A549 (cell line): Measurements from ENCODE around the gene GSAP. TPM values are rescaled to one million over a fixed set of nuclear protein-coding genes. Genes with fewer than 3 reads are reported as not detected.

Experiments
- ATAC-seq, 2 experiments: fragments of 200-7000 bp in 1 of 2; fragments of >200 bp in 1 of 2; cut with Nextera tagmentation in 1 of 2; cut with Tn5 transposase in 1 of 2; 3 replicates each; pipeline versions ENCODE4 v1.8.0 to v1.9.1; 2018 to 2020; ENCODE audit warnings: mild to moderate bottlenecking in 1 of 2, moderate library complexity in 1 of 2
- CTCF ChIA-PET: fragments of 300-600 bp; sonication (Branson Sonifier 250); formaldehyde crosslinking; extraction: SDS; loops from one replicate; lab custom pipeline; 2021; ENCODE audit warnings: antibody characterized with exemption, inconsistent platforms; lab: Yijun Ruan, JAX
- POLR2A ChIA-PET: fragments of 350-600 bp; formaldehyde crosslinking; extraction: SDS; loops from one replicate; lab custom pipeline; 2021; ENCODE audit warnings: antibody characterized with exemption, inconsistent platforms; lab: Yijun Ruan, JAX
- DNase-seq, 2 experiments: peaks; one replicate each; pipeline versions ENCODE4 v3.0.0 to v3.0.0-alpha.2; 2011 to 2016; ENCODE audit warnings: low read depth in 1 of 2, low spot score in 1 of 2
- FAIRE-seq: peaks from 2 replicates; lab custom pipeline; 2011; peaks lifted over from hg19 to GRCh38; lab: Jason Lieb, UNC
- H3K27ac ChIP-seq, 2 experiments: fragments of >200 bp; sonication (Bioruptor Twin); formaldehyde crosslinking; 3 replicates each; pipeline ENCODE4 v1.5.1; 2016 to 2017
- H3K4me1 ChIP-seq: fragments of >200 bp; sonication (Bioruptor Twin); formaldehyde crosslinking; 3 replicates; pipeline ENCODE4 v1.6.1; 2016
- H3K4me2 ChIP-seq: fragments of >200 bp; sonication (Bioruptor Twin); formaldehyde crosslinking; 3 replicates; pipeline ENCODE4 v1.6.1; 2016
- H3K4me3 ChIP-seq: fragments of >200 bp; sonication (Bioruptor Twin); formaldehyde crosslinking; 3 replicates; pipeline ENCODE4 v1.5.1; 2016
- H3K9me3 ChIP-seq: fragments of >200 bp; sonication (Bioruptor Twin); formaldehyde crosslinking; 3 replicates; pipeline ENCODE4 v1.6.1; 2016
- CBX2 ChIP-seq: fragments of 200-600 bp; sonication (generic); IDR thresholded peaks from 2 replicates; pipeline ENCODE4 v1.6.1; 2016; ENCODE audit warnings: low read depth, mild to moderate bottlenecking, borderline replicate concordance
- CHD4 ChIP-seq: fragments of 200-600 bp; sonication (generic); IDR thresholded peaks from 2 replicates; pipeline ENCODE4 v1.6.1; 2016; ENCODE audit warnings: antibody characterized with exemption, mild to moderate bottlenecking, borderline replicate concordance
- EHF ChIP-seq: fragments of 250-450 bp; sonication (Bioruptor Pico); IDR thresholded peaks from 2 replicates; pipeline ENCODE4 v1.5.0; 2020; ENCODE audit warnings: mild to moderate bottlenecking
- EHMT2 ChIP-seq: fragments of 200-600 bp; sonication (generic); IDR thresholded peaks from 2 replicates; pipeline ENCODE4 v1.6.1; 2016; ENCODE audit warnings: antibody characterized with exemption, low read depth, mild to moderate bottlenecking, moderate library complexity
- EP300 ChIP-seq, 2 experiments: fragments of >200 bp; sonication (Bioruptor Twin); formaldehyde crosslinking; IDR thresholded peaks; 2 replicates in 1 of 2; 3 replicates in 1 of 2; pipeline ENCODE4 v1.6.1; 2016 to 2017
- ESRRA ChIP-seq: fragments of 150-350 bp; IDR thresholded peaks from 2 replicates; pipeline ENCODE4 v1.6.1; 2014; ENCODE audit warnings: mild to moderate bottlenecking, low read length, borderline replicate concordance
- FOSL2 ChIP-seq, 2 experiments: fragments of 450-650 bp in 1 of 2; fragments of >200 bp in 1 of 2; sonication (Bioruptor Twin) in 1 of 2; formaldehyde crosslinking; IDR thresholded peaks; 2 replicates each; pipeline versions ENCODE4 v1.5.0 to v1.6.1; 2016 to 2020; ENCODE audit warnings: mild to moderate bottlenecking in 1 of 2, moderate library complexity in 1 of 2
- FOXS1 ChIP-seq: fragments of 250-450 bp; sonication (Bioruptor Pico); IDR thresholded peaks from 2 replicates; pipeline ENCODE4 v1.5.0; 2020; ENCODE audit warnings: mild to moderate bottlenecking, moderate library complexity
- GATA3 ChIP-seq: IDR thresholded peaks from 2 replicates; pipeline ENCODE4 v1.6.1; 2012; ENCODE audit warnings: borderline replicate concordance
- HDAC2 ChIP-seq: fragments of 200-600 bp; sonication (generic); IDR thresholded peaks from 2 replicates; pipeline ENCODE4 v1.6.1; 2016
- HEYL ChIP-seq: fragments of 250-450 bp; sonication (Bioruptor Pico); IDR thresholded peaks from 2 replicates; pipeline ENCODE4 v1.8.0; 2021; ENCODE audit warnings: mild to moderate bottlenecking, moderate library complexity
- HOXB13 ChIP-seq: fragments of 250-450 bp; sonication (Bioruptor Pico); IDR thresholded peaks from 2 replicates; pipeline ENCODE4 v1.5.0; 2020; ENCODE audit warnings: low read depth, mild to moderate bottlenecking, moderate library complexity
- HOXB5 ChIP-seq: fragments of 250-450 bp; sonication (Bioruptor Pico); IDR thresholded peaks from 2 replicates; pipeline ENCODE4 v1.5.0; 2020; ENCODE audit warnings: mild to moderate bottlenecking, moderate library complexity
- JUN ChIP-seq, 2 experiments: fragments of >200 bp; sonication (Bioruptor Twin); formaldehyde crosslinking; IDR thresholded peaks; 2 replicates in 1 of 2; 3 replicates in 1 of 2; pipeline ENCODE4 v1.6.1; 2016 to 2017
- JUNB ChIP-seq: fragments of >200 bp; sonication (Bioruptor Twin); formaldehyde crosslinking; IDR thresholded peaks from 2 replicates; pipeline ENCODE4 v1.6.1; 2016
- KDM1A ChIP-seq: fragments of 200-600 bp; sonication (generic); IDR thresholded peaks from 2 replicates; pipeline ENCODE4 v1.6.1; 2016; ENCODE audit warnings: low read depth, mild to moderate bottlenecking
- MAZ ChIP-seq: fragments of 150-350 bp; IDR thresholded peaks from 2 replicates; pipeline ENCODE4 v1.6.1; 2014; ENCODE audit warnings: antibody characterized with exemption, low read depth, low read length, borderline replicate concordance
- MYC ChIP-seq: IDR thresholded peaks from 2 replicates; pipeline ENCODE4 v1.6.1; 2012; ENCODE audit warnings: mild to moderate bottlenecking, inconsistent platforms, low read length, improper control_type of control experiment, borderline replicate concordance
- NFE2L2 ChIP-seq: fragments of 150-350 bp; conservative IDR thresholded peaks from 2 replicates; pipeline ENCODE4 v1.6.1; 2014; ENCODE audit warnings: low read length
- PHF8 ChIP-seq: fragments of 200-600 bp; sonication (generic); IDR thresholded peaks from 2 replicates; pipeline ENCODE4 v1.6.1; 2016; ENCODE audit warnings: low read depth, mild to moderate bottlenecking, antibody characterized with exemption, moderate library complexity, borderline replicate concordance
- RCOR1 ChIP-seq: fragments of 150-350 bp; IDR thresholded peaks from 2 replicates; pipeline ENCODE4 v1.6.1; 2014; ENCODE audit warnings: antibody characterized with exemption, low read length, low read depth
- RFX5 ChIP-seq: fragments of 450-650 bp; IDR thresholded peaks from 2 replicates; pipeline ENCODE4 v1.7.1; 2014; ENCODE audit warnings: antibody characterized with exemption, mild to moderate bottlenecking, moderate library complexity
- SREBF2 ChIP-seq: fragments of 450-650 bp; IDR thresholded peaks from 2 replicates; pipeline ENCODE4 v1.6.1; 2014; ENCODE audit warnings: mild to moderate bottlenecking, moderate library complexity
- ZC3H11A ChIP-seq: fragments of 450-650 bp; IDR thresholded peaks from 2 replicates; pipeline ENCODE4 v1.6.1; 2014; ENCODE audit warnings: antibody characterized with exemption, mild to moderate bottlenecking
- ZFP36 ChIP-seq: fragments of 450-650 bp; IDR thresholded peaks from 2 replicates; pipeline ENCODE4 v1.6.1; 2014; ENCODE audit warnings: borderline replicate concordance; ENCODE audit not compliant: partially characterized antibody
- ZNF302 ChIP-seq: fragments of 250-450 bp; sonication (Bioruptor Pico); IDR thresholded peaks from 2 replicates; pipeline ENCODE4 v1.9.0; 2021; ENCODE audit warnings: inconsistent platforms, mild to moderate bottlenecking, moderate library complexity
- WGBS: methylation state at CpG from one replicate; pipeline ENCODE4 v1.1.6; 2017; ENCODE audit errors: missing lambda C conversion rate; 5-methylcytosine and 5-hydroxymethylcytosine counted together
- polyA plus RNA-seq, 4 experiments: library from polyadenylated mRNA; depleted of rRNA in 3 of 4; stranded (reverse); fragments of >200 nt; fragmentation: RNase III in 1 of 4; extraction: RNeasy Plus Mini Kit Qiagen cat#74134 plus additional on column Dnase treatment in 1 of 4; gene quantifications; 2 replicates in 3 of 4; 3 replicates in 1 of 4; pipeline ENCODE4 v1.2.3, GENCODE V29; 2011 to 2017
- TF ChIP-seq, protein P1 (sequence below): fragments of 250-450 bp; sonication (Bioruptor Pico); IDR thresholded peaks from 2 replicates; pipeline ENCODE4 v1.5.0; 2020; ENCODE audit warnings: low read depth, mild to moderate bottlenecking, moderate library complexity
- TF ChIP-seq, protein P2 (sequence below): fragments of 150-350 bp; IDR thresholded peaks from 2 replicates; pipeline ENCODE4 v1.6.1; 2014; ENCODE audit warnings: low read depth, mild to moderate bottlenecking, low read length

GSAP gene
- polyA plus RNA-seq, 2 of the 4 experiments (the other 2 are of a cell fraction) = 4.1 to 18.6 TPM

DNA sequence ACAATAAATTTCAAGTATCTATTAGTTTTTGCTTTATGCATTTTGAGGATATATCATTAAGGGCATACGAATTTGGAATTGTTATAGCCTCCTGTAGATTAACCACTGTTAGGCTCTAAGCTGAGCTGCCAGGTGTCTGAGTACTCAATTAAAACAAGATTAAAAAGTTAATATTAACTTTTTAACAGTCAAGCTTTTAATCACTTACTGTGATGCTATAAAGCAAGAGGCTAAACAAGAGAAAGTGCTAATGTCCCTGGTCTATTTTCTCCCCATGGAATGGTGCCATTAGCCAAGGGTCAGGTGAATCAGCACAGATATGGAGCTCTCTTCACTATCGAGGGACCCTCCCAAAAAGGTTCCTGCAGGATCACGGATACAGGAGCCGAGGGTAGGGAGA lies 9.7 kb downstream of the GSAP start:
- no peak for ATAC-seq
- no peak for FAIRE-seq
- Histone ChIP-seq H3K4me3 (no peak overlapping the region), H3K27ac (peak overlapping the region; percentile 75 to 96; a peak in 5 of 6 replicates), H3K4me1 (peaks cover 57% of the 10 kb centered on the region), H3K9me3 (no peaks in the 10 kb centered on the region), H3K4me2 (no peak overlapping the region)
- WGBS = 76% methylated on average over 4 of the region's 4 CpGs
- CTCF ChIA-PET = interaction anchor here (0.6 to 1.1 kb wide), 3 partner anchors 9 to 76 kb away, joined by 3 to 4 read pairs (median 4); no protein-coding TSS in a partner anchor
- TF ChIP-seq EHF = no peak
- no peak for TF ChIP-seq KDM1A
- no peak for TF ChIP-seq MYC
- TF ChIP-seq, protein P1, sequence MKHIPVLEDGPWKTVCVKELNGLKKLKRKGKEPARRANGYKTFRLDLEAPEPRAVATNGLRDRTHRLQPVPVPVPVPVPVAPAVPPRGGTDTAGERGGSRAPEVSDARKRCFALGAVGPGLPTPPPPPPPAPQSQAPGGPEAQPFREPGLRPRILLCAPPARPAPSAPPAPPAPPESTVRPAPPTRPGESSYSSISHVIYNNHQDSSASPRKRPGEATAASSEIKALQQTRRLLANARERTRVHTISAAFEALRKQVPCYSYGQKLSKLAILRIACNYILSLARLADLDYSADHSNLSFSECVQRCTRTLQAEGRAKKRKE = no peak
- no peak for TF ChIP-seq EP300 (IDR thresholded peaks at IDR 0.05)
- TF ChIP-seq FOSL2 (IDR thresholded peaks at IDR 0.05) = no peak
- no peak for TF ChIP-seq FOSL2 (CRISPR knock-in tag; IDR thresholded peaks at IDR 0.05)
- no peak for TF ChIP-seq HEYL (CRISPR knock-in tag)
- no peak for TF ChIP-seq SREBF2
- TF ChIP-seq ZFP36 = no peak
- TF ChIP-seq, protein P2, sequence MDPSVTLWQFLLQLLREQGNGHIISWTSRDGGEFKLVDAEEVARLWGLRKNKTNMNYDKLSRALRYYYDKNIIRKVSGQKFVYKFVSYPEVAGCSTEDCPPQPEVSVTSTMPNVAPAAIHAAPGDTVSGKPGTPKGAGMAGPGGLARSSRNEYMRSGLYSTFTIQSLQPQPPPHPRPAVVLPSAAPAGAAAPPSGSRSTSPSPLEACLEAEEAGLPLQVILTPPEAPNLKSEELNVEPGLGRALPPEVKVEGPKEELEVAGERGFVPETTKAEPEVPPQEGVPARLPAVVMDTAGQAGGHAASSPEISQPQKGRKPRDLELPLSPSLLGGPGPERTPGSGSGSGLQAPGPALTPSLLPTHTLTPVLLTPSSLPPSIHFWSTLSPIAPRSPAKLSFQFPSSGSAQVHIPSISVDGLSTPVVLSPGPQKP = no peak
- TF ChIP-seq CHD4 = no peak
- POLR2A ChIA-PET = interaction anchor here (1.1 kb wide), 1 partner anchor 131 kb away, joined by 3 read pairs; the partner anchor contains the start of gene PTPN12
- DNase-seq = no peak

DNA sequence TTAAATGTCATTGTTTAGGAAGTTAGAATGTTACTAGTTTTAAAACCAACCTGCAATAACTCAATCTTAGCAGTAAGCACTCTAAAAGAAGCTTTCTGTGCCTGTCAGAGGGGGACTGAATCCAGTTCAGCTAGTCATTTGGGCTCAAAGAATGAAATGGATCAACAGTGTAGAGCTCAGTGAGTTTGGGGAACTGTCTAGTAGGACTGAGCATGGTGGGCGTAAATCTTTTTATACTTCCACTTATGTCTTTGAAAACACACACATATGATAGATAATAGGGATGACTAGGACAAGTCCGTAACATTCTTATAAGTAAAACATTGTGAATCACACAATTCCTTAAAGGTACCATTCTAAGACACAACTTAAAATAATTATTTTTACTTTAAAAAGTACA lies 11.5 kb downstream of the GSAP start:
- H3K4me1 ChIP-seq = peaks cover 40% of the 10 kb centered on the region
- no peaks in the 10 kb centered on the region for H3K9me3 ChIP-seq
- POLR2A ChIA-PET = no interaction called here
- no peak overlapping the region for H3K4me3 ChIP-seq
- DNase-seq (no peak), ATAC-seq (no peak), FAIRE-seq (no peak)
- H3K27ac ChIP-seq = peak overlapping the region; percentile 37 to 40; a peak in 1 of 6 replicates
- no peak overlapping the region for H3K4me2 ChIP-seq
- 94% methylated on average over 2 of the region's 2 CpGs for WGBS
- TF ChIP-seq EHMT2 (no peak), MAZ (no peak), HOXB13 (CRISPR knock-in tag) (no peak), GATA3 (no peak), CBX2 (no peak)
- CTCF ChIA-PET = no interaction called here

DNA sequence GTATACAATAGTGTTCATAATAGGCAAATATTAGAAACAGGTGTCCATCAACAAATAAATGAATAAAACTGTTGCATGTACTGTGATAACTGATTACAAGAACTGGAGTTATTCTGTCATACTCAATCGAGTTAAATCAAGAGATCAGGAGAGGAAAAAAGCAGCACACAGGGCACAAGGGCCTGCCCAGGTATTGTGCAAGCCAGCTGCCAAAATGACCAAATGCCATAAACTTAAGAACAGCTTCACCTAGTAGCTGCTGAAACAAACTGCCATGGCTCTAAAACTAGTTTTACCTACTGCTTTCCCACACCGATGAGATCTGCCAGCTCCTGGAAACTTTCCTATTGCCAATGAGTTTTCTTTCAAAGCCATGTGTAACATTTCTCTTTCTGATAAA lies 12.2 kb downstream of the GSAP start:
- H3K4me1 ChIP-seq = peaks cover 35% of the 10 kb centered on the region
- DNase-seq (no peak), ATAC-seq (0 out of 6 replicates have a peak, but pooled peaks of 1 of the 2 experiments have one; percentile 39), FAIRE-seq (no peak)
- no peak overlapping the region for H3K4me3 ChIP-seq
- no peak overlapping the region for H3K4me2 ChIP-seq
- 50% methylated on average over 2 of the region's 2 CpGs for WGBS
- peak overlapping the region; percentile 37 to 58; a peak in 4 of 6 replicates for H3K27ac ChIP-seq
- TF ChIP-seq JUNB (no peak), JUN (IDR thresholded peaks at IDR 0.05) (no peak), RFX5 (no peak), ESRRA (no peak), HDAC2 (no peak), HOXB5 (no peak), FOXS1 (no peak), EHMT2 (no peak), ZNF302 (no peak), ZC3H11A (no peak), PHF8 (no peak), RCOR1 (no peak), NFE2L2 (no peak), FOSL2 (IDR thresholded peaks at IDR 0.05) (no peak), FOSL2 (CRISPR knock-in tag; IDR thresholded peaks at IDR 0.05) (no peak)
- ChIA-PET CTCF (no interaction called here), POLR2A (no interaction called here)
- H3K9me3 ChIP-seq = no peaks in the 10 kb centered on the region
